SH-SY5Y (cell line): ENCODE results near the gene TRIM7.

ENCODE experiments used
- GATA2 ChIP-seq: IDR thresholded peaks from 2 replicates; pipeline ENCODE4 v1.6.1; 2011; ENCODE audit warnings: mild to moderate bottlenecking, low read depth, low read length
- GATA3 ChIP-seq: IDR thresholded peaks from 2 replicates; pipeline ENCODE4 v1.6.1; 2011; ENCODE audit warnings: low read depth, mild to moderate bottlenecking, low read length, moderate library complexity

TRIM7 gene

DNA sequence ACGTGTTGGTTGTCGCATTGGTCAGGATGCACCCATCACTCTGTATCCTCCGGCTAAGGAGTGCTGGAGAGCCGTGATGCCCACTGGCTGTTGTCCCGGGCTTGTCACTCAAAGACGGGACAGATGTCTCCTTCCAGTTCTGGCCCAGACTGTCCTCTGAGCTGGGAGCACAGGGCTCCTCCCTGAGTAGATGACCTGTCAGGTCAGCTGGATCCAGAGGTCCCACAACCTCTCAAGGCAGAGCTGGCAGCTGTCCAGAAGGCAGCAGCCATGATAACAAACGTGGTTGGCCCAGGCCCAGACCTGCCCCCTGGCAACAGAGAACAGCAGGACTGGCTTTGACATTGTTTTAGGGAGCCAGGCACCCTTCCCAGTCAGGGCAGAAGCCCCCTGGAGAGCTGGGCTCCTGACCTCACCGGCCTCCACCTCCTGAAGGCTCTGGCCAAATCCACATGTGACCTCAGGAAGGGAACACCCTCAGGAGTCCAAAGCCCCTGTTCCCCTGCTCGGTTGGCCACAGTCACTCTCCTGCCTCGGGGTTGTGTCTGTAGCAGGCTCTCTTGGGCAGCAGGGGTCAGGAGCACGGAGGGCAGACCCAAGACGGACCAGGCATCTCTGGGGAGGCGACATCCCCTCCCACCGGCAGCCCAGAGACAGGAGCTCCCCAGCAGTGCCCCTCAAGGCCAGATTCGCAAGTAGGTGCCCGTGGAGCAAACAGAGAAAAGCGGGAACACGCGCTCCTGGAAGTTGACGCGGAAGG, 10.3 kb downstream of the TRIM7 start:
- no peak for TF ChIP-seq GATA3
- TF ChIP-seq GATA2, result no peak

DNA sequence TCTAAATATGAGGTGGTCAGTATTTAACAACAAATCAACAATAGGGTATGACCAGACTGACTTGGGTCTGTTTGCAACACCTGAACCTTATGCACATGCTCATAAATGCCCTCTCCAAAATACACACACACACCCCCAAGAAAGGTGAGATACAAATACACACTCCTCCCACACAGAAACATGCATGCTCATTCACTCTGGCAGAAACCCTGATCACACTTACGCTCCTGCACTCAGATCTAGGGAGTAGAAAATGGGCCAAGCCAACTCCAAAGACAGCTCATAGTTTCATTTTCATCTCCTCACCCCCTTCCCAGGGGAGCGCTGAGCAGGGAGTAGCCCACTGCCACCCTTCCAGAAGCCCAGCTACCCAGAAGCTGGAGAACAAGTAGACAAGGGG, 11.3 kb downstream of the TRIM7 start:
- no peak for TF ChIP-seq GATA2
- no peak for TF ChIP-seq GATA3

DNA sequence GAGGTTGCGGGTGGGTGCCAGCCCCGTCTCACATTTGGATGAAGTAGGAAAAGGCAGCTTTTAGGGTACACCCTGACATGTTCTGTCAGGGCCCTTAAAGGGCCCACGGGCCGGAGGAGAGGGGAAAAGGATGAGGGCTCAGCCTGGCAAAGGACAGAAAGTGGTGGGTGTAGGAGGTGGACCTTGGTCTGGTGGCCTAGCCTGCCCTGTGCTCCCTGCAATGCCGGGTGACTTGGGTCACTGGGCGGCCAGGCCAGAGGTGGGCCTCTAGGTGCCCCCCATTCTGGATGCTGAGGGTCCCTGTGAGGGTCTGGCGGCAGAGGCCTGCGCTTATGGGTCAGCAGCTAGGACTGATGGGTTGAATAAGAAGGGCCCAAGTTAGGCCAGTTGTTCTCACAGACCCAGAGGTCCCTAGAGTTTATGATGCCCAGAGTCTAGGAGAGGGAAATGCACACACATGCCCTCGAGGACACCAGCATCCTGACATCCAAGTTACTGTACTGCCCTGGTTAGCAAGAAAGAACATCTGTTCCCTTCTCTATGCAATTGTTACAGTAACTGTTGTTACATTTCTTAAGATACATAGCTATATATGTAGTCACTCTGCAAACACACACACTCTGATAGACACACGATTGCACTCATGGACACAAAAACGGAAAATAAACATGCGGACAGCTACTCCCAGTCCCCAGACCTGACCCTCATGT, 12.5 kb downstream of the TRIM7 start:
- TF ChIP-seq GATA3 (no peak), GATA2 (no peak)

DNA sequence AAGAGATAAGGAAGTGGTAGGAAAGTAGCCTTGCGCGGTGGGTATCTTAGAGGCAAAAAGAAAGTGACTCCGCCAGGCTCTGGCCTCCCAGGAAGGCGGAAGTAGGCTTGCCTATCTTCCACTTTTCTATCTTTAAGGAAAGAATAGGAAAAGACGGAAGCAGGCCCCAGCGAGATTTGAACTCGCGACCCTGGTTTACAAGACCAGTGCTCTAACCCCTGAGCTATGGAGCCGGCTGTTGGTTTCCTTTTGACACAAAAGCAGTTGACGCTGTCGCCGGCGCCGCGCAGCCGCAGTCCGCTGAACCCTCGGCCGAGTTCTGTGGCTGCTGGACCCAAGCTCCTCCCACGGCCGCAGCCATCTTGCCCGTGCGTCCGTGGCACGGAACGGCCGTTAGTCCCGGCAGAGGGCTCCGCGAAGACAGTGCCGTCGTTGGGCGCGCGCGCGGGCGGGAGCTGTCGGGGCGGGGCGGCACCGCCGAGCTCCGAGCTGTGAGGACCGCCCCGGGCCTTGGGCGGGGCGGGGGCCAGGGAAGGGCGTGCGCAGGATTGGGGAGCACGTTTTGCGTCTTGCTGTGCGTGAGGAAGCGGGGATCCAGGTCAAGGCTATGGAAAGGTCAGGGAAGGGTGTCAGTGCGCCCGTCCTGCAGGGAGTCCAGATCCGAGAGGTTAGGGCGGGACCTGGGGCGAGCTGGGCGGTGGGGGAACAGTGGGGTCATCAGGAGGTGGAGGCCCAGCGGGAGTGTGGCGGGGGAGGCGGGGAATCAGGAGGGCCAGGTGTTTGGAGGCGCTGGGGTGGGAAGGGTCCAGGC, 13.3 kb downstream of the TRIM7 start:
- no peak for TF ChIP-seq GATA3
- 0 out of 2 replicates have a peak, but pooled peaks have one; percentile 12 for TF ChIP-seq GATA2

DNA sequence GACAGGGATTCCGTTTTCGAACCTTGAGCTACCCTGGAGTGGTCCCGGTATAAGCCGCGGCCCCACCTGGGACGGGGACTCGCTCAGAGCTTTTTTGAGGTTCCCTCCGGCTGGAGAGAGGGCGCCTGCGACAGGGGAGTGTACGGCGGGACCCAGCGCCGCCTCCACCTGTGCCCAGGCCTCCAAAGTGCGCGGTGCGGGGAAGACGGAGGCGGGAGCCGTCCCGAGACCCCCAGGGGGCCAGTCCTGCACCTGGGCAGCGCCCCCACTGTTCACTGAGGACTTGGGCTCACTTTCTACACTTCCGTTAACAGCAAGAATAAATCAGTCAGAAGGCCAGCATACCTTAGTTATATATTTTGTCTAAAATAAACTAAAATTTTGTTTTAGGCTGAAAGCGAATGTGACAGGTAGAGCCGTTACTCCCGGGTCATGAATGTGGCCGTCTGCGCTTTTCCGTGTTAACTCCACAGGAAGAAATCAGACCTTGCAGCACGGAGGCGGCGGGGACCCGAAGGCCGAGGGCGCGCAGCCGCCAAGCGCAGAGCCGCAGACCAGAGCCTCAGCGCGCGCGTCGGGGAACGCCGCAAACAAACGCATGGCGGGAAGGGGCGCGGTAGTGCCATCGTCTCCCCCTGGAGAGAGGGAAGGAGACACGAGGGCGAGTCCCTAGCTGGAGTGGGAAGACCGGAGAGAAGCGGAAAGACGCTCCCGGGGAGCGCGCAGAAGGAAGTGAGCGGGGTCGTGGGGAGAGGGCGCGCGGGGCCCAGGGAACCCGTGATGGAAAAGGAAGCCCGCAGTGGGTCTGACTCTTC, 14.1 kb downstream of the TRIM7 start:
- TF ChIP-seq GATA2 (no peak; the same call in 1 of the 2 replicates), GATA3 (no peak)

DNA sequence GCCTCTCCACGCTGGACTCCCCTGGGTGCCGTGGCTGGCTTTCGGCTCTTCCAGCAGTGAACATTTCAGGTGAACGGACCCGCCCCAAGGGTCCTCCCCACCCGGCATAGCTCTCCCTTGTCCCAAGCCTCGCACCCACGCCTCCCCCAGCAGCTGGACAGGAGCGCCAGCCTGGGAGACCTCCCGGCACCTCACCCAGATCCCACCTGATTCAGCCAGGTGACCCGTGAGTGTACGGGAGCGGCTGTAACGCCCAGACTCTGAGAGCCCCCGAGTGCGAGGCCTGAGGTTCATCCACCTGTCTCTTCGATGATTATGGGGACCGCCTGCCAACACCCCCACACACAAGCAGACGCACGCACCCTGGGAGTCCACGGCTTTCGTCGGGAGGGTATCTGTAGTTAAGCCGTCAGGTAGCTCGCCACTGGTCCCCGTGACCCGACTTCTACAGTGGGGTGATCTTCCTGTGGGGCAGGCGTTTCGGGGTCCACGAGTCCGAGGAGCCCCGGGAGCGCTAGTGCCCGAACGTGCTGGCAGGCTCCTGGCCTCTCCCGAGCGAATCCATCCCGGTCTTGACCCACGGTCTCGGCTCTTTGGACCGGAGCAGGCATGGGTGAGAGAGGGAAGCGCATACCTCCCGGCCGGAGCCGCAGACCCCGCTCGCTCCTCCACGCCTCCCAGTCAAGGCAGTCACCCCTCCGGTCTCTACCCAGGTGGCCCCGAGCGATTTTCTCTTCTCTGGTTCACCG, 14.9 kb downstream of the TRIM7 start:
- TF ChIP-seq GATA2, result no peak
- no peak for TF ChIP-seq GATA3

DNA sequence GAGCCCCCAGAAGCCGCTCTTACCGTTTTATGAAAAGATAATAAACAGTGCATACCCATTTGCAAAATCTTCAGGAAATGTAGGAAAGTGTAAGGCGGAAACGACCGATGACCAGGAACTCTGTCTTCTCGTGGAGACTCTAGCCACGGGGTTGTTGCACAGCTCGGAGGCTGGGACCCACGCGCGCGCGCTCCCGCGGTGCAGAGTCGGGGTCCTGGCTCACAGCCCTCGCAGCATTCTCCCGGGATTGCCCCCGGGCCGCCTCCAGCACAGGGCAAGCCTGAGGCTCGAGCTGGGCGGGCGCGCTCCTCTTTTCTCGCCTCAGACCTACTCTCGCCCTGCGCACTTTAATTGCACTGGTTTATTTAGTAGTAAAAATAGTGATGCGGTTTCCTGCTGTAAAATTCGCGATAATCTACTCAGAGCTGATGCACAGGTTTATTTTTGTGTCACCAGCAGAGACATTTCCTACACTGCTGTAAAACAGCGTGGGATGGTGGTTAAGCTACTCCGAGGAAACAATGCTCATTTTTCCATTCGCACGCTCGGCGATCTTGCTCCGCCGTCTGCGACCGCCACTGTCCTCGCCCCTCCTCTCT, 15.5 kb downstream of the TRIM7 start:
- TF ChIP-seq GATA3 (no peak), GATA2 (no peak)

DNA sequence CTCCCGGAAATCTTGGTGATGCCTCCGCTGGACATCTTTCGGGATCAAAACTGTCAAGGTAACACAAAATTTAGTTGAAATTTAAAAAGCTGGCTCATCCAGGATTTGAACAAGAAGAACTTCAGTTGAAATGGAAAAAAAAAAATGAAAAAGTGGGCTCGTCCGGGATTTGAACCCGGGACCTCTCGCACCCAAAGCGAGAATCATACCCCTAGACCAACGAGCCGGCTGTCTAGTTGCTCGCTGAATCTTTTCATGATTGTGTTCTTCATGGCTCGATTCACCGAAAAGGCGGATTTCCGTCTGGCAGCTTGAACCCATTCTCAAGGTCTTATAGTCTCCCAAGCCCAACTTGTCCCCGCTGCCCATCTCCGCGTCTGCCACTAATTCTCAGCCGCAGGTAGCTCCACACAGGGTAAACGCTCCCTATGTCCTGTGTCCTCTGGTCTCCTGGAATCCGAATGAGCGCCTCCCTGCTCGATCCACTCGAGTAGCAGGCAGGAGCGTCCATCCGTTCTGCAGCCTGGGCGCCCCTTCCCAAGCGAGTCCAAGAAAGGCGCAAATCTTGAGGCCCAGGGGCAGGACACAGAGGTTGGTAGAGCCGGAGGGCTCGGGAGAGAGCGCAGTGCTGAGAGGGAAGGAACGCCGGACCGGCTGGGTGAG, 16.2 kb downstream of the TRIM7 start:
- TF ChIP-seq GATA3 (no peak), GATA2 (no peak)

DNA sequence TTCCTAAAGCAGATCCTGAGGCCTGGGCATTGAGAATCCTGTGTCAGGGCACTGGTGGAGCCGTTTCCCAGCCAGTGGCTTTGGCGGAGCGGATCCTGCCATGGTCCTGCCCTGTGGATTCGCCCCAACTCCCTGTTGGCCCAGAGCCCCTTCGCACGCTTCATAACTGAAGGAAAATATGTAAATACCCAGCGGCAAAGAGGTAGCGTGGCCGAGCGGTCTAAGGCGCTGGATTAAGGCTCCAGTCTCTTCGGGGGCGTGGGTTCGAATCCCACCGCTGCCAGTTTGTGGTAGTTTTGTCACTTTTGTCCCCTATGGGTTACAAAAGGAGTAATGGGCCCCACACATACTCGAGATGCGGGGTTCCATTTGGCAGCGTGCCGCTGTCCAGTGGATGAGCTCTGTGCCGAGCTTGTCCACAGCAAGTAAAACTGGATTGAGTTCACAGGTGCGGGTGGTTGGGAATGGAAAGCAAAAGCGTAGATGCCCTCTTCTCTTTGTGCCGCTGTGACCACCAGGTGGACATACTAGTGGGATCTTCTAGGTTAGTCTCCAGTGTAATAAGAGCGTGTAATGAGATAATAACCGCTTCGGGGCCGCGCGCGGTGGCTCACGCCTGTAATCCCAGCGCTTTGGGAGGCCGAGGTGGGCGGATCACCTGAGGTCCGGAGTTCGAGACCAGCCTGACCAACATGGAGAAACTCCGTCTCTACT, 17.3 kb downstream of the TRIM7 start:
- no peak for TF ChIP-seq GATA3
- TF ChIP-seq GATA2, result no peak

DNA sequence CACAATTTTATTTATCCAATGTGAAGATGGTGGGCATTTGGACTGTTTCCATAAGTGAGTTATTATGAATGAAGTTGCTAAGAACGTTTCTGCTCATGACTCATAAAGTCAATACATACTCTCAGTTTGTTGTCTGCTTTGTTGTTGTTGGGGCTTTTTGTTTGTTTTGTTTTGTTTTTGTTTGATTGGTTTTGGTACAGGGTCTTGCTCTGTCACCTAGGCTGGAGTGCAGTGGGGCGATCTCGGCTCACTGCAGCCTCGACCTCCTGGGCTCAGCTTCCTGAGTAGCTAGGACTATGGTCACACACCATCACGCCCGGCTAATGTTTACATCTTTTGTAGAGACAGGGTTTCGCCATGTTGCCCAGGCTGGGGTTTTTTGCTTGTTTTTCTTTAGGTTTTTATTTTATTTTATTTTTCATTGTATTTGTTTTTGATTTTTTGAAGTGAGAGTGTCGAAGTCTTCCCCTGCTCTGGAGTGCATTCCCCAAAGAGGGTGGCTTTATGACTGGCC, 18.0 kb downstream of the TRIM7 start:
- TF ChIP-seq GATA3 (no peak), GATA2 (no peak)

DNA sequence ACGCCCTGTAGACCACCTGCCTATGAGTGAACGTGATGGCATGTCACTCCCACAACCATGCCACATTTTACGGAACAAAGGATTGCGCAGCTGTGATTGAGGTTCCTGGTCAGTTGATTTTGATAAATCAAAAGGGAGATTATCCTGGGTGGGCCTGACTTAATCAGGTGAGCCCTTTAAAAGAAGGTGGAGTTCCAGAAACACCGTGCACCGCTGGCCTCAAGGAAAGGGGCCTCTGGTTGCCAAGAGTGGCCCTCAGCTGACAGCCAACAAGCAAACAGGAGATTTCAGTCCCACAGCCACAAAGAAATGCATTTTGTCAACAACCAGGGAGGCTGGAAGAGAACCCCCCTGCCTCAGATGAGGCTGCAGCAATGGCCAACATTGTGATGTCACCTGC, 19.0 kb downstream of the TRIM7 start:
- TF ChIP-seq GATA2, result no peak
- TF ChIP-seq GATA3, result no peak

DNA sequence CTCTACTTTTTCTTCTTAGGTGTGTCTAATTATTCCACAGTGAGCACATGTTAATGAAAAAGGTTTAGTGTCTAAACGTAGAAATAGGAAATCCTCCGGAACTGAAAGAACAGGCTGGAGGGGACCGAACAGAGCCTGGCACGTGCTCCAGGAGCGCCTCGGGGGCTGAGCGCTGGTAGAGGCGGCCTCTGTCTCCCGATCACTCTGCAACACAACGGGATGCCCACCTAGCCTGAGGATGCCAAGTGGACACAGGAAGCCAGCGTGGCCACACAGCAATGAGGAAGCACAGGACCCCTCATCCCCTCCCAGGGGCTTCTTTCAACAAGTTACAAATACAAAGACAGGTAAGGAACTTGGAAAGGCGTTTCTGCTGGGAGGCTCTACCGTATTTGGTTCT, 19.4 kb downstream of the TRIM7 start:
- TF ChIP-seq GATA3 (no peak), GATA2 (no peak)
